Measurements from ENCODE around the gene GLO1. TPM values are rescaled to one million over a fixed set of nuclear protein-coding genes. Genes with fewer than 3 reads are reported as not detected.

GLO1 gene
- polyA plus RNA-seq, 1 donor (not counting 4 experiments of a cell fraction or from before 2014, with no cell fraction given): 301 TPM

DNA sequence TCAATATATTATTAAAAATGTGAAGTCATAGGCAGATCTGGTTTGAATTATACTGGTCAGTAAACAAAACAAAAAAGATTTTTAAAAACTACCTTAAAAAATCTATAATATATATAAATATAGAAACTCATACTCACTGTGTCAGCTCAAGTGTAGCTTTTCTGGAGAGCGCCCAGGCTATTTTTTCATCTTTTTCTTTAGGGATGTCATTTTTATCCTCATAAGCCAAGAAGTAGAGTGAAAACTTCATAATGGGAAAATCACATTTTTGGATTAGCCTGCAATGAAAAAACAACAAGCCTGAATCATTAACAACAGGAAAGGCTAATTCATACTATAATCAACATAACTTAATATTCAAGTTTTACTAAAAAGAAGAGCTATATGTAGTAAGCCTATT, 18.7 kb downstream of the GLO1 start:
- dilution Hi-C loops (cut with MboI; ENCODE audit: extremely low pct_ligation_motif_present, low sequenced_read_pairs): no loop called here
- no peak overlapping the region for H2AFZ ChIP-seq (ENCODE audit: control insufficient read depth, low read length)
- no peak for TF ChIP-seq EZH2 (IDR thresholded peaks at IDR 0.05; ENCODE audit: low read length)
- TF ChIP-seq, protein P1, sequence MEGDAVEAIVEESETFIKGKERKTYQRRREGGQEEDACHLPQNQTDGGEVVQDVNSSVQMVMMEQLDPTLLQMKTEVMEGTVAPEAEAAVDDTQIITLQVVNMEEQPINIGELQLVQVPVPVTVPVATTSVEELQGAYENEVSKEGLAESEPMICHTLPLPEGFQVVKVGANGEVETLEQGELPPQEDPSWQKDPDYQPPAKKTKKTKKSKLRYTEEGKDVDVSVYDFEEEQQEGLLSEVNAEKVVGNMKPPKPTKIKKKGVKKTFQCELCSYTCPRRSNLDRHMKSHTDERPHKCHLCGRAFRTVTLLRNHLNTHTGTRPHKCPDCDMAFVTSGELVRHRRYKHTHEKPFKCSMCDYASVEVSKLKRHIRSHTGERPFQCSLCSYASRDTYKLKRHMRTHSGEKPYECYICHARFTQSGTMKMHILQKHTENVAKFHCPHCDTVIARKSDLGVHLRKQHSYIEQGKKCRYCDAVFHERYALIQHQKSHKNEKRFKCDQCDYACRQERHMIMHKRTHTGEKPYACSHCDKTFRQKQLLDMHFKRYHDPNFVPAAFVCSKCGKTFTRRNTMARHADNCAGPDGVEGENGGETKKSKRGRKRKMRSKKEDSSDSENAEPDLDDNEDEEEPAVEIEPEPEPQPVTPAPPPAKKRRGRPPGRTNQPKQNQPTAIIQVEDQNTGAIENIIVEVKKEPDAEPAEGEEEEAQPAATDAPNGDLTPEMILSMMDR (optimal IDR thresholded peaks at IDR 0.05 in 1 of 3, IDR thresholded peaks at IDR 0.05 in 1 of 3, conservative IDR thresholded peaks at IDR 0.05 in 1 of 3; ENCODE audit: extremely low read depth in 1 of 3, insufficient read depth in 2 of 3, low read length in 3 of 3): no peak
- H3K4me1 ChIP-seq (ENCODE audit: control insufficient read depth, extremely low read depth, insufficient read depth, low read length): no peaks in the 10 kb centered on the region
- no peaks in the 10 kb centered on the region for H3K9me3 ChIP-seq (ENCODE audit: control insufficient read depth, low read depth, low read length)
- no peak overlapping the region for H3K27ac ChIP-seq (ENCODE audit: control insufficient read depth, insufficient read depth, low read length)
- no peaks in the 10 kb centered on the region for H3K27me3 ChIP-seq (ENCODE audit: control insufficient read depth, extremely low read depth, insufficient read depth, low read length)
- no peak overlapping the region for H3K4me3 ChIP-seq (ENCODE audit: control insufficient read depth in 2 of 3, extremely low read depth in 1 of 3, insufficient read depth in 2 of 3, low read depth in 1 of 3, low read length in 3 of 3)
- DNase-seq (ENCODE audit: low read depth, low spot score) (no peak), FAIRE-seq (no peak)
- H3K4me2 ChIP-seq (ENCODE audit: control insufficient read depth, extremely low read depth, insufficient read depth, low read depth, low read length): no peak overlapping the region
- H4K20me1 ChIP-seq (ENCODE audit: control insufficient read depth, extremely low read depth, insufficient read depth, low read length): peaks cover 11% of the 10 kb centered on the region
- no peaks in the 10 kb centered on the region for H3K9me1 ChIP-seq (ENCODE audit: control insufficient read depth, extremely low read depth, insufficient read depth, low read length)
- H3K79me2 ChIP-seq (ENCODE audit: control insufficient read depth, insufficient read depth, low read length): peaks cover 37% of the 10 kb centered on the region
- peaks cover 14 to 20% of the 10 kb centered on the region in 2 experiments for H3K36me3 ChIP-seq (ENCODE audit: control insufficient read depth in 2 of 2, extremely low read depth in 1 of 2, insufficient read depth in 2 of 2, low read length in 2 of 2)
- H3K9ac ChIP-seq (ENCODE audit: control insufficient read depth, extremely low read depth, insufficient read depth, low read length): no peak overlapping the region

DNA sequence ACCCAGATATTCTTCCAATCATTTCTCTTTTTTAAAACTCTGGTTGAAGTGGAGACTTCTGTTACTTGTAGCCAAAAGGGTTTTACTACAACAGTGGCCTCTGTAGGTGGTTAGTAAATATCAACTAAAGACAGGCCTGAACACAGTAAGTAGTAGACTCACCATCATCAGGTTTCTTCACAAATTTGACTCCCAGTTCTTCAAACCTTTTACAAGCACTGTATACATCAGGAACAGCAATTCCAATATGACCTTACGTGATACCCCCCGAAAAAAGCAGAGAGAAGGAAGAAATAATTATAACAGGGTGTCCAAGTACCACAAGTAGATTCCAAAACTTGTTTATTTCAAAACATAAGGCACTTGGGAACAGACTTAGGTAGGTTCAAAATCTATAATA, 21.1 kb downstream of the GLO1 start:
- H3K36me3 ChIP-seq (ENCODE audit: control insufficient read depth in 2 of 2, extremely low read depth in 1 of 2, insufficient read depth in 2 of 2, low read length in 2 of 2): peaks cover 23 to 24% of the 10 kb centered on the region in 2 experiments
- H3K9me1 ChIP-seq (ENCODE audit: control insufficient read depth, extremely low read depth, insufficient read depth, low read length): no peaks in the 10 kb centered on the region
- dilution Hi-C loops (cut with MboI; ENCODE audit: extremely low pct_ligation_motif_present, low sequenced_read_pairs): no loop called here
- TF ChIP-seq, protein P1 (optimal IDR thresholded peaks at IDR 0.05 in 1 of 3, IDR thresholded peaks at IDR 0.05 in 1 of 3, conservative IDR thresholded peaks at IDR 0.05 in 1 of 3; ENCODE audit: extremely low read depth in 1 of 3, insufficient read depth in 2 of 3, low read length in 3 of 3): no peak
- TF ChIP-seq EZH2 (IDR thresholded peaks at IDR 0.05; ENCODE audit: low read length): no peak
- DNase-seq (ENCODE audit: low read depth, low spot score): no peak
- no peaks in the 10 kb centered on the region for H3K27me3 ChIP-seq (ENCODE audit: control insufficient read depth, extremely low read depth, insufficient read depth, low read length)
- no peaks in the 10 kb centered on the region for H3K9me3 ChIP-seq (ENCODE audit: control insufficient read depth, low read depth, low read length)
- no peak overlapping the region for H3K27ac ChIP-seq (ENCODE audit: control insufficient read depth, insufficient read depth, low read length)
- H4K20me1 ChIP-seq (ENCODE audit: control insufficient read depth, extremely low read depth, insufficient read depth, low read length): peaks cover 3% of the 10 kb centered on the region
- no peak overlapping the region for H3K9ac ChIP-seq (ENCODE audit: control insufficient read depth, extremely low read depth, insufficient read depth, low read length)
- no peak overlapping the region for H3K4me2 ChIP-seq (ENCODE audit: control insufficient read depth, extremely low read depth, insufficient read depth, low read depth, low read length)
- H2AFZ ChIP-seq (ENCODE audit: control insufficient read depth, low read length): no peak overlapping the region
- no peaks in the 10 kb centered on the region for H3K4me1 ChIP-seq (ENCODE audit: control insufficient read depth, extremely low read depth, insufficient read depth, low read length)
- no peak overlapping the region for H3K4me3 ChIP-seq (ENCODE audit: control insufficient read depth in 2 of 3, extremely low read depth in 1 of 3, insufficient read depth in 2 of 3, low read depth in 1 of 3, low read length in 3 of 3)
- H3K79me2 ChIP-seq (ENCODE audit: control insufficient read depth, insufficient read depth, low read length): peaks cover 14% of the 10 kb centered on the region
- FAIRE-seq: peak; percentile 52
